GM10847 (cell line): ENCODE measurements around the gene CCDC174.

Experiments
- POLR2A ChIP-seq: IDR thresholded peaks from 2 replicates; pipeline ENCODE4 v1.6.1; 2011; ENCODE audit not compliant: insufficient read length; ENCODE audit errors: extremely low read depth

CCDC174 gene

GRCh38 chr3:14674841-14675240 is 23.3 kb downstream of the CCDC174 start, which contains the start of gene C3orf20:
C3orf20 (plus strand) TSS chr3:14675141; CDS start chr3:14682714, 7,573 bp downstream.
- TF ChIP-seq POLR2A: no peak

- TF ChIP-seq POLR2A: no peak
These were observed 25.3 kb downstream of the CCDC174 start for GRCh38 chr3:14676881-14677280.

GRCh38 chr3:14678015-14678503 is 26.5 kb downstream of the CCDC174 start:
- no peak for TF ChIP-seq POLR2A

- TF ChIP-seq POLR2A: no peak
These were observed 28.6 kb downstream of the CCDC174 start for GRCh38 chr3:14680115-14680514.

GRCh38 chr3:14680716-14681115 is 29.2 kb downstream of the CCDC174 start:
- no peak for TF ChIP-seq POLR2A

GRCh38 chr3:14684447-14684846 is 32.9 kb downstream of the CCDC174 start:
- TF ChIP-seq POLR2A: no peak

GRCh38 chr3:14685179-14685578 is 33.6 kb downstream of the CCDC174 start:
- no peak for TF ChIP-seq POLR2A

- TF ChIP-seq POLR2A: no peak
These were observed 35.8 kb downstream of the CCDC174 start for GRCh38 chr3:14687360-14687759.

- TF ChIP-seq POLR2A: no peak
These were observed 37.0 kb downstream of the CCDC174 start for GRCh38 chr3:14688525-14688924.

GRCh38 chr3:14689247-14689980 is 37.9 kb downstream of the CCDC174 start:
- no peak for TF ChIP-seq POLR2A

GRCh38 chr3:14691239-14691638 is 39.7 kb downstream of the CCDC174 start:
- TF ChIP-seq POLR2A: no peak

- TF ChIP-seq POLR2A: no peak
These were observed 40.2 kb downstream of the CCDC174 start for GRCh38 chr3:14691719-14692118.

- no peak for TF ChIP-seq POLR2A
These were observed 47.2 kb downstream of the CCDC174 start for GRCh38 chr3:14698601-14699244.

GRCh38 chr3:14699643-14700042 is 48.1 kb downstream of the CCDC174 start:
- no peak for TF ChIP-seq POLR2A

GRCh38 chr3:14700891-14701290 is 49.3 kb downstream of the CCDC174 start:
- TF ChIP-seq POLR2A: no peak

- no peak for TF ChIP-seq POLR2A
These were observed 50.1 kb downstream of the CCDC174 start for GRCh38 chr3:14701676-14702075.
